Neural cell (in vitro differentiated cells): ENCODE data around the gene ULBP1. TPM values are rescaled to one million over a fixed set of nuclear protein-coding genes. Genes with fewer than 3 reads are reported as not detected.
"Not testable (repeated sequence)": the region's sequence is repeated elsewhere in the genome, so short reads cannot be mapped to it uniquely, and the experiment has no call there.

Source experiments
- H2AFZ ChIP-seq: fragments of 200-600, 300-800 bp; sonication (generic), shearing (Covaris generic); 2 replicates; pipeline ENCODE4 v1.6.0; 2014; ENCODE audit warnings: low read depth, mild to moderate bottlenecking, antibody characterized with exemption, low read length, moderate library complexity
- H3F3A ChIP-seq: fragments of 200-600 bp; shearing (Covaris generic); 2 replicates; pipeline ENCODE4 v1.6.1; 2016; ENCODE audit warnings: mild to moderate bottlenecking, moderate library complexity, mixed read lengths, antibody characterized with exemption, low read length; ENCODE audit not compliant: insufficient read depth, poor library complexity, severe bottlenecking
- H3K27ac ChIP-seq: fragments of 200-600, 300-800 bp; sonication (generic), shearing (Covaris generic); 2 replicates; pipeline ENCODE4 v1.5.1; 2014; ENCODE audit warnings: mild to moderate bottlenecking, low read length, moderate library complexity
- H3K27me3 ChIP-seq: fragments of 300-800, 200-600 bp; sonication (generic), shearing (Covaris generic); 2 replicates; pipeline ENCODE4 v1.6.0; 2014; ENCODE audit warnings: mild to moderate bottlenecking, low read depth, low read length, moderate library complexity; ENCODE audit not compliant: insufficient read depth
- H3K36me3 ChIP-seq: fragments of 300-800, 200-600 bp; sonication (generic), shearing (Covaris generic); 2 replicates; pipeline ENCODE4 v1.5.1; 2014; ENCODE audit warnings: mild to moderate bottlenecking, antibody characterized with exemption, low read length, moderate library complexity; ENCODE audit not compliant: insufficient read depth
- H3K4me2 ChIP-seq: fragments of 300-800, 200-600 bp; sonication (generic), shearing (Covaris generic); 2 replicates; pipeline ENCODE4 v1.6.0; 2014; ENCODE audit warnings: mild to moderate bottlenecking, low read length
- H3K4me3 ChIP-seq: fragments of 300-800, 200-600 bp; sonication (generic), shearing (Covaris generic); 2 replicates; pipeline ENCODE4 v1.5.1; 2014; ENCODE audit warnings: mild to moderate bottlenecking, low read length, moderate library complexity
- H3K79me2 ChIP-seq: fragments of 200-600 bp; shearing (Covaris generic); replicated peaks from 2 replicates; pipeline ENCODE4 v1.6.0; 2014; ENCODE audit warnings: mild to moderate bottlenecking, low read length, moderate library complexity; ENCODE audit not compliant: insufficient read depth
- H3K9ac ChIP-seq: fragments of 300-800, 200-600 bp; sonication (generic), shearing (Covaris generic); 2 replicates; pipeline ENCODE4 v1.6.1; 2016; ENCODE audit warnings: mild to moderate bottlenecking, low read length, mixed read lengths
- H3K9me2 ChIP-seq: fragments of 200-600 bp; shearing (Covaris generic); 2 replicates; pipeline ENCODE4 v1.6.1; 2016; ENCODE audit warnings: mild to moderate bottlenecking, low read length, mixed read lengths; ENCODE audit not compliant: insufficient read depth
- H3K9me3 ChIP-seq: fragments of 200-600, 300-800 bp; sonication (generic), shearing (Covaris generic); 2 replicates; pipeline ENCODE4 v1.6.1; 2016; ENCODE audit warnings: mild to moderate bottlenecking, mixed run types, low read length, moderate library complexity, mixed read lengths
- H4K20me1 ChIP-seq: fragments of 200-600 bp; shearing (Covaris generic); 2 replicates; pipeline ENCODE4 v1.6.1; 2016; ENCODE audit warnings: mild to moderate bottlenecking, mixed run types; ENCODE audit not compliant: insufficient read depth
- CTCF ChIP-seq: fragments of 450-650 bp; IDR thresholded peaks from 2 replicates; pipeline ENCODE4 v1.5.1; 2014; ENCODE audit warnings: antibody characterized with exemption, mild to moderate bottlenecking, moderate library complexity; ENCODE audit not compliant: poor library complexity, severe bottlenecking
- EP300 ChIP-seq: fragments of 450-650 bp; conservative IDR thresholded peaks from 2 replicates; pipeline ENCODE4 v1.6.1; 2014; ENCODE audit warnings: antibody characterized with exemption, mild to moderate bottlenecking, moderate library complexity; ENCODE audit not compliant: poor library complexity, severe bottlenecking
- EZH2 ChIP-seq: fragments of 200-600, 300-800 bp; shearing (Covaris generic), sonication (generic); IDR thresholded peaks from 2 replicates; pipeline ENCODE4 v1.6.1; 2014; ENCODE audit warnings: antibody characterized with exemption, low read length, borderline replicate concordance, mild to moderate bottlenecking; ENCODE audit not compliant: insufficient read depth, poor library complexity, severe bottlenecking
- MXI1 ChIP-seq: fragments of 450-650 bp; conservative IDR thresholded peaks from 2 replicates; pipeline ENCODE4 v1.6.1; 2014; ENCODE audit warnings: antibody characterized with exemption, mild to moderate bottlenecking; ENCODE audit not compliant: poor library complexity, severe bottlenecking
- POLR2AphosphoS5 ChIP-seq: IDR thresholded peaks from 2 replicates; pipeline ENCODE4 v1.6.1; 2012
- RAD21 ChIP-seq: fragments of 450-650 bp; conservative IDR thresholded peaks from 2 replicates; pipeline ENCODE4 v1.6.1; 2014; ENCODE audit warnings: antibody characterized with exemption, mild to moderate bottlenecking, moderate library complexity
- REST ChIP-seq: IDR thresholded peaks from 2 replicates; pipeline ENCODE4 v1.6.1; 2012; ENCODE audit warnings: borderline replicate concordance
- SMC3 ChIP-seq: fragments of 450-650 bp; conservative IDR thresholded peaks from 2 replicates; pipeline ENCODE4 v1.6.1; 2014; ENCODE audit warnings: antibody characterized with exemption, mild to moderate bottlenecking, moderate library complexity; ENCODE audit not compliant: poor library complexity
- TAF1 ChIP-seq: IDR thresholded peaks from 2 replicates; pipeline ENCODE4 v1.6.1; 2012; ENCODE audit warnings: low read depth
- polyA plus RNA-seq: library from polyadenylated mRNA; depleted of rRNA; stranded (reverse); fragments of >200 nt; gene quantifications from 2 replicates; pipeline ENCODE4 v1.2.3, GENCODE V29; 2014

ULBP1 gene
- polyA plus RNA-seq, 1 donor from 2014 or later = 0.22 TPM

DNA sequence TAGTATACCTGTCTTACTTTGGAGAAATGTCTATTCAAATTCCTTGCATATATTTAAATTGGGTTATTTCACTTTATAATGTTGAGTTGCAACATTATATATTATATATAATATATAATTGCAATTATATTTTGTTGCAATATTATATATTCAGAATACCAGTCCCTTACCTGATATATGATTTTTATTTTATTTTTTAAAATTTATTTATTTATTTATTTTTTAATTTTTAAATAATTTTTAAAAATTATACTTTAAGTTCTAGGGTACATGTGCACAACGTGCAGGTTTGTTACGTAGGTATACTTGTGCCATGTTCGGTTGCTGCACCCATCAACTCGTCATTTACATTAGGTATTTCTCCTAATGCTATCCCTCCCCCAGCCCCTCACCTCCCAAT, 36.7 kb upstream of the ULBP1 start:
- not testable (repeated sequence) for H3K4me3 ChIP-seq, H3F3A ChIP-seq, H3K4me2 ChIP-seq, H3K27ac ChIP-seq, H3K9ac ChIP-seq, H2AFZ ChIP-seq, H3K9me3 ChIP-seq, H3K36me3 ChIP-seq, H3K79me2 ChIP-seq, H4K20me1 ChIP-seq, H3K9me2 ChIP-seq
- peaks cover 86% of the 10 kb centered on the region for H3K27me3 ChIP-seq

DNA sequence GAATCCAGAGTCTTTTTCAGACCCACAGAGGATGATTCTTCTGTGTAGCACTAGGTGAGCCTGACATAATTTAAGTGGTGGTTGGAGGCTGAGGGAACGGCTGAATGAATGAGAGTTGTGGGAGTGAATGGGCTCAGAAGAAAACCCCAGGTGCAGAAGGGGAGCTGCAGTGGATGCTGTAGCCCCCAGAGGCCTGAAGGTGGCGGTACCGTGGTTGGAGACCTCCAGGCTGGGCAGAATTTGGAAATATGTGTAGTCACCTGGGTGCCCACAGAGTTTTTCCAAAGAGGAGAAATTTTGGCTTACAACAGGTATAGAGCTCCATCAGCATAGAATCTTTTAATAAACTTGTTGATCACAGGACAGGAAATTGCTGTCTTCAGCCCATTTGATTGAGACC, 34.3 kb upstream of the ULBP1 start:
- Histone ChIP-seq H3K9me3 (peaks cover 4% of the 10 kb centered on the region), H3F3A (no peaks in the 10 kb centered on the region), H4K20me1 (no peaks in the 10 kb centered on the region), H3K9ac (no peak overlapping the region), H3K9me2 (no peaks in the 10 kb centered on the region), H3K27me3 (peaks cover 78% of the 10 kb centered on the region), H3K27ac (no peak overlapping the region), H3K79me2 (no peaks in the 10 kb centered on the region), H3K36me3 (no peaks in the 10 kb centered on the region), H3K4me3 (no peak overlapping the region), H2AFZ (no peak overlapping the region), H3K4me2 (no peak overlapping the region)
- no peak for TF ChIP-seq EP300
- TF ChIP-seq EZH2 = no peak
- TF ChIP-seq TAF1 = no peak
- no peak for TF ChIP-seq SMC3
- no peak for TF ChIP-seq CTCF
- TF ChIP-seq REST = no peak
- TF ChIP-seq RAD21 = no peak
- no peak for TF ChIP-seq MXI1
- no peak for TF ChIP-seq POLR2AphosphoS5

DNA sequence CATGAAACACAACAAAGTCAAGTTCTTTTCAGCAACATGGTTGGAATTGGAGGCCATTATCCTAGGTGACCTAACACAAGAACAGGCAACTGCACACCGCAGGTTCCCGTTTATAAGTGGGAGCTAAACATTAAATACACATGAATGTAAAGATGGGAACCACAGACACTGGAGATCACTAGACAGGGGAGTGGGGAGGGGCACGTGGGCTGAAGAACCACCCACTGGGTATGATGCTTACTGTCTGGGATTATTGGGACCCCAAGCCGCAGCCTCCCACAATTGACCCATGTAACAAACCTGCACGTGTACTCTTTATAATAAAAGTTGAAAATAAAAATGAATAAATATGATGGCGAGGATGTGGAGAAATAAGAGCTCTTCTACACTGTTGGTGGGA, 32.2 kb upstream of the ULBP1 start:
- H3K27me3 ChIP-seq = peaks cover 78% of the 10 kb centered on the region

More for the DNA sequence above, 32.2 kb upstream of the ULBP1 start:
- H3K27ac ChIP-seq = no peak overlapping the region
- no peak overlapping the region for H3K9ac ChIP-seq
- H2AFZ ChIP-seq = no peak overlapping the region
- H3K9me3 ChIP-seq = peaks cover 1% of the 10 kb centered on the region
- no peak overlapping the region for H3K4me3 ChIP-seq
- H4K20me1 ChIP-seq = no peaks in the 10 kb centered on the region
- H3K4me2 ChIP-seq = no peak overlapping the region
- no peak for TF ChIP-seq SMC3
- TF ChIP-seq TAF1 = no peak
- TF ChIP-seq POLR2AphosphoS5 = no peak
- no peak for TF ChIP-seq EP300
- TF ChIP-seq RAD21 = no peak
- TF ChIP-seq EZH2 = no peak
- no peak for TF ChIP-seq REST
- no peak for TF ChIP-seq MXI1
- TF ChIP-seq CTCF = no peak
- H3K36me3 ChIP-seq = no peaks in the 10 kb centered on the region
- no peaks in the 10 kb centered on the region for H3F3A ChIP-seq
- no peaks in the 10 kb centered on the region for H3K79me2 ChIP-seq
- no peaks in the 10 kb centered on the region for H3K9me2 ChIP-seq
